GM19240 (cell line): ENCODE data around the gene RPL18A.

Experiments used
- DNase-seq: peaks from one replicate; pipeline ENCODE4 v3.0.0; 2011; ENCODE audit warnings: low spot score; ENCODE audit not compliant: insufficient read length

RPL18A gene

GRCh38 chr19:17908244-17908643 is 48.5 kb downstream of the RPL18A start:
- DNase-seq = no peak

DNA sequence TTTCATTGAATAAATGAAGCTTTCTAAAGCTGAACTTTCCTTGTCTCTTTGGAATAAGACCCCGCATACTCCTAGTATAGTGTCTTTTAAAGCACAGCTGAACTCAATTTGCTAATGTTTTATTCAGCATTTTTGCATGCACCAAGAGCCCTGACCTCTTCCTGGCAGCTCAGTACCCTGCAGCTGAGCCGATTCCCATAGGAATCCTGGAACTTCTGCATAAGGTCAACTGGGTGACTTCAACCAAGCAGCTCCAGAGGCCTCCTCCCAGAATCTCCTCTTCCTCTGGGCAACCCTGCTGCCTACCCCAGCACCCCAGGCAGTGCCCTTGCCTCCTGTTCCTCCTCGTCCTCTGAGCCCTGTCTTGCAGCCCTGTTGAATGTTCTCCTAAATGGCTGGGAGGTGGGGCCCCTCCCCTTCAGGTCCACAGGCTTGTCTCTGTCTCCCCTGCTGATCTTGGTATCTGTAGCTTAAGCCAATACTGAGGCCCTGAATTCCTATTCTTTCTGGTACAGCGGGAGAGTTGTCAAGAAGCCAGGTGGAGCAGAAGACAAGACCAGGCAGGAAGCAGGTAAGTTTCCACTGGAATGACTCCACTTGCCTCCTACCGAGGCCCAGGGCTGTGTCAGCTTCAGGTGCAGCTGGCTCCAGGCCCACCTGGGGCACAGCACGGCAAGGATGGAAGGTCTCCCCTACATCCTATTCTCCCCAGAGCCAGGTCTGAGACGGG is 49.5 kb downstream of the RPL18A start:
- DNase-seq = no peak

DNA sequence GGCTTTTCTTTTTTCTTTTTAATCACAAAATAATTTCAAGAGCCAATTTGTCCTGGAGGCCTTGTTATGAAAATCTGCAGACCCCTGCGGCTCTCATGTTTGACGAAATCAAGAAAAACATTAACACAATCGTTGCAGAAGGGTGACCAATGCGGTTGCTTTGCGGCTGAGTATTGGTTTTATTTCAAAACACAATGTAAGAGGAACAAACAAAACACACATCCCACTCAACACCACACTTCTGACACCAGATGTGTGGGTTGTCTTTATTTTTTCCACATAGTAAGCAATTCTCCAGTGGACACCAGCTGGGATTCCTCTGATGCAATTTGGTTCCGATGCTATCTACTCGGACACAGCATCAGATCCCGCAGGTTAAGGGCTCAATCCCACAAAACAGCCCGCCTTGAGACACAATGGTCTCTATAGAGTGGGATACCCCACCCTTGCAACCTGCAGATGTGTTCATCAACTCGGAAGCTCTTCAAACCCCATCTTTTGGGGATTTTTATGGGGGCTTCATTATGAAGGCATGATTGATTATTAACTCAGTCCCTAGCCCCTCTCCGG is 51.2 kb downstream of the RPL18A start:
- DNase-seq = no peak
